Stimulated activated memory B cell treated with anti-CD40 and anti-IgM and Interleukin-4, amounts not matched to agents 10 μg/mL and 1 μg/mL and 100 μg/mL, for 72 hours (primary cell): ENCODE data around the gene R3HDM4.

Experiments
- ATAC-seq: fragments of 150-1000 bp; cut with Tn5 transposase; 2 replicates; pipeline ENCODE4 v1.10.0; 2021
- H3K27ac Mint-ChIP-seq: one replicate; pipeline ENCODE4 v1.8.0; 2022; ENCODE audit warnings: mild to moderate bottlenecking, mixed read lengths
- H3K27me3 Mint-ChIP-seq: one replicate; pipeline ENCODE4 v1.8.0; 2022; ENCODE audit warnings: mixed read lengths
- H3K36me3 Mint-ChIP-seq: one replicate; pipeline ENCODE4 v1.8.0; 2022; ENCODE audit warnings: mixed read lengths
- H3K4me1 Mint-ChIP-seq: one replicate; pipeline ENCODE4 v1.8.0; 2022; ENCODE audit warnings: mixed read lengths
- H3K4me3 Mint-ChIP-seq: one replicate; pipeline ENCODE4 v1.8.0; 2022; ENCODE audit warnings: mild to moderate bottlenecking, moderate library complexity, mixed read lengths
- H3K9me3 Mint-ChIP-seq: one replicate; pipeline ENCODE4 v1.8.0; 2022; ENCODE audit warnings: mixed read lengths

The R3HDM4 gene

GRCh38 chr19:872266-872951 is 40.6 kb downstream of the R3HDM4 start:
- Mint-ChIP-seq H3K27me3 (no peaks in the 10 kb centered on the region), H3K4me1 (peaks cover 30% of the 10 kb centered on the region), H3K9me3 (no peaks in the 10 kb centered on the region), H3K27ac (peak overlapping the region; percentile 83), H3K36me3 (peaks cover 40% of the 10 kb centered on the region), H3K4me3 (peak overlapping the region; percentile 81)
- peak; percentile 80 for ATAC-seq

GRCh38 chr19:871446-872265 is 41.4 kb downstream of the R3HDM4 start:
- Mint-ChIP-seq H3K27ac (peak overlapping the region; percentile 83), H3K27me3 (no peaks in the 10 kb centered on the region), H3K4me1 (peaks cover 30% of the 10 kb centered on the region), H3K4me3 (peak overlapping the region; percentile 81), H3K9me3 (no peaks in the 10 kb centered on the region), H3K36me3 (peaks cover 45% of the 10 kb centered on the region)
- peak; percentile 14 for ATAC-seq

- Mint-ChIP-seq H3K4me3 (no peak overlapping the region), H3K27ac (peak overlapping the region; percentile 83), H3K4me1 (peaks cover 30% of the 10 kb centered on the region), H3K9me3 (no peaks in the 10 kb centered on the region), H3K27me3 (no peaks in the 10 kb centered on the region), H3K36me3 (peaks cover 40% of the 10 kb centered on the region)
- ATAC-seq, result no peak
Measured at GRCh38 chr19:870963-871401, 42.0 kb downstream of the R3HDM4 start.

GRCh38 chr19:870314-870713 is 42.7 kb downstream of the R3HDM4 start:
- Mint-ChIP-seq H3K27ac (peak overlapping the region; percentile 23), H3K4me3 (no peak overlapping the region), H3K27me3 (no peaks in the 10 kb centered on the region), H3K9me3 (no peaks in the 10 kb centered on the region), H3K4me1 (peaks cover 24% of the 10 kb centered on the region), H3K36me3 (peaks cover 39% of the 10 kb centered on the region)
- ATAC-seq, result no peak

- H3K27ac Mint-ChIP-seq, result peak overlapping the region; percentile 23
- peaks cover 31% of the 10 kb centered on the region for H3K4me1 Mint-ChIP-seq
- H3K27me3 Mint-ChIP-seq, result no peaks in the 10 kb centered on the region
- H3K9me3 Mint-ChIP-seq, result no peaks in the 10 kb centered on the region
- H3K36me3 Mint-ChIP-seq, result peaks cover 39% of the 10 kb centered on the region
- ATAC-seq, result no peak
- H3K4me3 Mint-ChIP-seq, result no peak overlapping the region
Measured at GRCh38 chr19:869245-870177, 43.5 kb downstream of the R3HDM4 start.

- peaks cover 39% of the 10 kb centered on the region for H3K36me3 Mint-ChIP-seq
- H3K4me1 Mint-ChIP-seq, result peaks cover 39% of the 10 kb centered on the region
- H3K27ac Mint-ChIP-seq, result no peak overlapping the region
- no peak for ATAC-seq
- H3K27me3 Mint-ChIP-seq, result no peaks in the 10 kb centered on the region
- no peaks in the 10 kb centered on the region for H3K9me3 Mint-ChIP-seq
- H3K4me3 Mint-ChIP-seq, result no peak overlapping the region
Measured at GRCh38 chr19:868458-869244, 44.4 kb downstream of the R3HDM4 start.

- no peak overlapping the region for H3K27ac Mint-ChIP-seq
Measured at GRCh38 chr19:867855-868457, 45.1 kb downstream of the R3HDM4 start.

GRCh38 chr19:867301-867793 is 45.7 kb downstream of the R3HDM4 start:
- H3K4me1 Mint-ChIP-seq, result peaks cover 48% of the 10 kb centered on the region
- H3K4me3 Mint-ChIP-seq, result no peak overlapping the region
- H3K36me3 Mint-ChIP-seq, result peaks cover 39% of the 10 kb centered on the region
- H3K27ac Mint-ChIP-seq, result no peak overlapping the region
- no peaks in the 10 kb centered on the region for H3K27me3 Mint-ChIP-seq
- ATAC-seq, result no peak
- H3K9me3 Mint-ChIP-seq, result no peaks in the 10 kb centered on the region

More at GRCh38 chr19:867855-868457, 45.1 kb downstream of the R3HDM4 start:
- peaks cover 46% of the 10 kb centered on the region for H3K4me1 Mint-ChIP-seq
- ATAC-seq, result no peak
- no peaks in the 10 kb centered on the region for H3K9me3 Mint-ChIP-seq
- H3K4me3 Mint-ChIP-seq, result no peak overlapping the region
- H3K36me3 Mint-ChIP-seq, result peaks cover 39% of the 10 kb centered on the region
- no peaks in the 10 kb centered on the region for H3K27me3 Mint-ChIP-seq

- no peaks in the 10 kb centered on the region for H3K27me3 Mint-ChIP-seq
- H3K36me3 Mint-ChIP-seq, result peaks cover 39% of the 10 kb centered on the region
- no peak overlapping the region for H3K27ac Mint-ChIP-seq
- peaks cover 44% of the 10 kb centered on the region for H3K4me1 Mint-ChIP-seq
- no peak overlapping the region for H3K4me3 Mint-ChIP-seq
- H3K9me3 Mint-ChIP-seq, result no peaks in the 10 kb centered on the region
- no peak for ATAC-seq
Measured at GRCh38 chr19:866769-867300, 46.2 kb downstream of the R3HDM4 start.

- H3K27me3 Mint-ChIP-seq, result peaks cover 11% of the 10 kb centered on the region
- H3K36me3 Mint-ChIP-seq, result peaks cover 11% of the 10 kb centered on the region
- peak overlapping the region; percentile 73 for H3K27ac Mint-ChIP-seq
- peak overlapping the region; percentile 38 for H3K4me3 Mint-ChIP-seq
- H3K9me3 Mint-ChIP-seq, result no peaks in the 10 kb centered on the region
- ATAC-seq, result no peak
- peaks cover 34% of the 10 kb centered on the region for H3K4me1 Mint-ChIP-seq
Measured at GRCh38 chr19:863315-863620, 49.8 kb downstream of the R3HDM4 start.

GRCh38 chr19:862581-863314 is 50.3 kb downstream of the R3HDM4 start:
- no peaks in the 10 kb centered on the region for H3K9me3 Mint-ChIP-seq
- peak overlapping the region; percentile 73 for H3K27ac Mint-ChIP-seq
- H3K4me3 Mint-ChIP-seq, result peak overlapping the region; percentile 38
- H3K27me3 Mint-ChIP-seq, result peaks cover 16% of the 10 kb centered on the region
- peaks cover 8% of the 10 kb centered on the region for H3K36me3 Mint-ChIP-seq
- ATAC-seq, result peak; percentile 25
- peaks cover 36% of the 10 kb centered on the region for H3K4me1 Mint-ChIP-seq

GRCh38 chr19:861756-862580 is 51.1 kb downstream of the R3HDM4 start:
- peak; percentile 28 for ATAC-seq
- Mint-ChIP-seq H3K9me3 (no peaks in the 10 kb centered on the region), H3K36me3 (peaks cover under 1% of the 10 kb centered on the region), H3K4me1 (peaks cover 44% of the 10 kb centered on the region), H3K4me3 (peak overlapping the region; percentile 13), H3K27me3 (peaks cover 21% of the 10 kb centered on the region), H3K27ac (peak overlapping the region; percentile 73)
